ENCODE data around the gene CSNK1D.

The CSNK1D gene

GRCh38 chr17:82313195-82314011 is 39.9 kb upstream of the CSNK1D start (continued):
- TF ChIP-seq ZSCAN23 (tag by site-specific recombination; IDR thresholded peaks at IDR 0.05), result no peak
- TF ChIP-seq, protein P1, sequence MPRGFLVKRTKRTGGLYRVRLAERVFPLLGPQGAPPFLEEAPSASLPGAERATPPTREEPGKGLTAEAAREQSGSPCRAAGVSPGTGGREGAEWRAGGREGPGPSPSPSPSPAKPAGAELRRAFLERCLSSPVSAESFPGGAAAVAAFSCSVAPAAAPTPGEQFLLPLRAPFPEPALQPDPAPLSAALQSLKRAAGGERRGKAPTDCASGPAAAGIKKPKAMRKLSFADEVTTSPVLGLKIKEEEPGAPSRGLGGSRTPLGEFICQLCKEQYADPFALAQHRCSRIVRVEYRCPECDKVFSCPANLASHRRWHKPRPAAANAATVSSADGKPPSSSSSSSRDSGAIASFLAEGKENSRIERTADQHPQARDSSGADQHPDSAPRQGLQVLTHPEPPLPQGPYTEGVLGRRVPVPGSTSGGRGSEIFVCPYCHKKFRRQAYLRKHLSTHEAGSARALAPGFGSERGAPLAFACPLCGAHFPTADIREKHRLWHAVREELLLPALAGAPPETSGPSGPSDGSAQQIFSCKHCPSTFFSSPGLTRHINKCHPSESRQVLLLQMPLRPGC (tag by site-specific recombination; IDR thresholded peaks at IDR 0.05), result no peak

- Histone ChIP-seq H3K4me1 (ENCODE audit: control insufficient read depth, insufficient read depth, low read length) (no peaks in the 10 kb centered on the region), H3K36me3 (ENCODE audit: control insufficient read depth in 2 of 2, insufficient read depth in 1 of 2, low read length in 2 of 2) (no peaks in the 10 kb centered on the region), H3K4me3 (ENCODE audit: low read depth, low read length) (no peak overlapping the region), H3K9me3 (ENCODE audit: control insufficient read depth, insufficient read depth, low read depth, low read length) (no peaks in the 10 kb centered on the region), H3K27ac (ENCODE audit: extremely low read depth, low read depth, low read length) (no peak overlapping the region)
- CTCF ChIA-PET, result interaction anchor here (0.6 kb wide), 1 partner anchor 50 kb away, joined by 7 read pairs; no protein-coding TSS in a partner anchor
- POLR2A ChIA-PET, result no interaction called here
- TF ChIP-seq ZNF350 (tag by site-specific recombination; IDR thresholded peaks at IDR 0.05) (no peak), ZNF549 (tag by site-specific recombination; IDR thresholded peaks at IDR 0.05) (no peak), EGR2 (tag by site-specific recombination; IDR thresholded peaks at IDR 0.05; ENCODE audit: low read depth) (no peak)
These were observed 38.5 kb upstream of the CSNK1D start for GRCh38 chr17:82311971-82312370.

DNA sequence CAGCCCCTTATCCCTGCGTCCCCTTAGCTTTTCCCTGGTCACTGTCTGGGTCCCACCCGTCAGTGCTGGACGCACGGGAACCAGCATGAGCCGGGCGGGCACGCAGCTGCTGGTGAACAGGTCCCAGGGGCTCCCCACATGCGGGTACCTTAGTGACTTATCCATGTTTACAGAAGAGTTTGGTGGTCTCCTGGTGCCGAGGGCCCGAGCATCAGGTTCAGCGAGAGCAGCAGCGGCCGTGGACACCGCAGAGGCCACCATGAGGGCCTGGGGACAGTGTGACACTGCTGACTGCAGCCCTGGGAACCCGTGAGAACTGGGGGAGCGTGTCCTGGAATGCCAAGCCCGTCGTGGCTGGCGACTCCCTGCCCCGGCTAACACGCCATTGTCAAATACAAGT is 37.4 kb upstream of the CSNK1D start:
- H3K9me3 ChIP-seq (ENCODE audit: control insufficient read depth, insufficient read depth, low read depth, low read length), result no peaks in the 10 kb centered on the region
- no peak for TF ChIP-seq ZNF140 (tag by site-specific recombination; IDR thresholded peaks at IDR 0.05)
- TF ChIP-seq ZNF157 (tag by site-specific recombination; IDR thresholded peaks at IDR 0.05), result no peak
- TF ChIP-seq, protein P2, sequence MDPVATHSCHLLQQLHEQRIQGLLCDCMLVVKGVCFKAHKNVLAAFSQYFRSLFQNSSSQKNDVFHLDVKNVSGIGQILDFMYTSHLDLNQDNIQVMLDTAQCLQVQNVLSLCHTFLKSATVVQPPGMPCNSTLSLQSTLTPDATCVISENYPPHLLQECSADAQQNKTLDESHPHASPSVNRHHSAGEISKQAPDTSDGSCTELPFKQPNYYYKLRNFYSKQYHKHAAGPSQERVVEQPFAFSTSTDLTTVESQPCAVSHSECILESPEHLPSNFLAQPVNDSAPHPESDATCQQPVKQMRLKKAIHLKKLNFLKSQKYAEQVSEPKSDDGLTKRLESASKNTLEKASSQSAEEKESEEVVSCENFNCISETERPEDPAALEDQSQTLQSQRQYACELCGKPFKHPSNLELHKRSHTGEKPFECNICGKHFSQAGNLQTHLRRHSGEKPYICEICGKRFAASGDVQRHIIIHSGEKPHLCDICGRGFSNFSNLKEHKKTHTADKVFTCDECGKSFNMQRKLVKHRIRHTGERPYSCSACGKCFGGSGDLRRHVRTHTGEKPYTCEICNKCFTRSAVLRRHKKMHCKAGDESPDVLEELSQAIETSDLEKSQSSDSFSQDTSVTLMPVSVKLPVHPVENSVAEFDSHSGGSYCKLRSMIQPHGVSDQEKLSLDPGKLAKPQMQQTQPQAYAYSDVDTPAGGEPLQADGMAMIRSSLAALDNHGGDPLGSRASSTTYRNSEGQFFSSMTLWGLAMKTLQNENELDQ (tag by site-specific recombination; IDR thresholded peaks at IDR 0.05; ENCODE audit: low read depth), result no peak
- TF ChIP-seq ZNF362 (tag by site-specific recombination; IDR thresholded peaks at IDR 0.05), result no peak
- no peak for TF ChIP-seq ZNF248 (tag by site-specific recombination; IDR thresholded peaks at IDR 0.05)
- TF ChIP-seq ZFP41 (tag by site-specific recombination; IDR thresholded peaks at IDR 0.05; ENCODE audit: borderline replicate concordance), result no peak
- TF ChIP-seq ZNF670 (tag by site-specific recombination; IDR thresholded peaks at IDR 0.05; ENCODE audit: low read depth), result no peak
- TF ChIP-seq ZNF473 (tag by site-specific recombination; IDR thresholded peaks at IDR 0.05), result no peak
- TF ChIP-seq SCRT2 (tag by site-specific recombination; IDR thresholded peaks at IDR 0.05), result no peak
- TF ChIP-seq ZNF148 (tag by site-specific recombination; IDR thresholded peaks at IDR 0.05; ENCODE audit: borderline replicate concordance), result no peak
- no peak for TF ChIP-seq HOXC10 (CRISPR knock-in tag; IDR thresholded peaks at IDR 0.05)
- no peak for TF ChIP-seq ZNF211 (tag by site-specific recombination; IDR thresholded peaks at IDR 0.05; ENCODE audit: low read depth)
- no peak overlapping the region for H3K27ac ChIP-seq (ENCODE audit: extremely low read depth, low read depth, low read length)
- CTCF ChIA-PET, result interaction anchor here (0.7 to 1.0 kb wide), 2 partner anchors 9 to 242 kb away, joined by 4 to 6 read pairs; no protein-coding TSS in a partner anchor
- POLR2A ChIA-PET, result interaction anchor here (1.2 kb wide), 1 partner anchor 13 kb away, joined by 3 read pairs; no protein-coding TSS in a partner anchor
- H3K4me1 ChIP-seq (ENCODE audit: control insufficient read depth, insufficient read depth, low read length), result no peaks in the 10 kb centered on the region
- H3K36me3 ChIP-seq (ENCODE audit: control insufficient read depth in 2 of 2, insufficient read depth in 1 of 2, low read length in 2 of 2), result no peaks in the 10 kb centered on the region
- H3K4me3 ChIP-seq (ENCODE audit: low read depth, low read length), result no peak overlapping the region
